ENCODE measurements around the gene BICDL2. TPM values are rescaled to one million over a fixed set of nuclear protein-coding genes. Genes with fewer than 3 reads are reported as not detected.

The BICDL2 gene
- total and polyA plus RNA-seq, 2 of the 8 experiments (the other 6 are each of a cell fraction or from before 2014, with no cell fraction given): 7.3 to 15.9 TPM

DNA sequence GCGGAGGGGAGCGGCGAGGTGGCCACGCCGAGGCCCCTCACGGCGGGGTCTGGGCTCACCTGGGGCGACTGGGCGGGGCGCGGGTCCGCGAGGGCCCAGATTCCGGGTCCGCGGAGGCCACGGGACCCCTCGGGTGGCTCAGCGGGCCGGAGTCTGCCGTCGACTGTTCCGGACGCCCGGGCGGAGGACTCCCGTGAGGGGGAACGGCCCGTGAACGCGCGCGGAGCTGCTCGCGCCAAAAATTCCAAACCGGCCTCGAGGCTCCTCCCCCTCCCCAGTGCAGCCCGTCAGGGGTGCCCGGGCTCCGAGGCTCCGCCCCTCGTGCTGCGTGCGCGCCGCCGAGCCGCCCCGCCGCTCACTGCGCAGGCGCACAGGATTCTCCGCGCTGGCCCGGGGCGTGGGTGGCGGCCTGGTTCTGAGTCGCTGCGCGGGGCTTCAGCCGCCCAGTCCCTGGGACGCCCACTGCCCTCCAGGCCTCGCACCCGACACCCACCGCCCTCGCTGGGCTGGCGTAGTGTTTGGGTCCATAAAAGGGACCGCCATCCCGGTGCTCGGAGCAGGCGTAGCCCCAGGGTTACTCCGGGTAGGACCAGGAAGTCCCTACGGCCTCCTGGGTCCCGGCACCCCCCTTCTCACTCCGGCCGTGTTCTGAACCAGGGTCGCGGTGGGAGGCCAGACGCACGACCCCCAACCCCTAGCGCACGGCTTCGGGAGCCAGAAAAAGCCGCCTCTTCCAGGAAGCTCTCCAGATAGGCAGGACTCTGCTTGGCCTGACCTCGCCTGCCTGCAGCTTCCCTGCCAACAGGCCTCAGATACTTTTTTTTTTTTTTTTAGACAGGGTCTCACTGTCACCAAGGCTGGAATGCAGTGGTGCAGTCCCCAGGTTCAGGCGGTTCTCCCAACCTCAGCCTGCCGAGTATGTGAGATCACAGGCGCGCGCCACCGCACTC lies 56.2 kb downstream of the BICDL2 start, which contains the start of gene PKMYT1:
TSS of gene PKMYT1 (minus strand) at position 220 of the 950 bp plus-strand sequence. CDS start 789 bp downstream, outside the sequence.
- H2BK12ac ChIP-seq (ENCODE audit: low read depth, low read length): peak within 1 kb of the TSS; percentile 80
- CTCF ChIA-PET (ENCODE audit: partially characterized antibody): interaction anchor here (0.5 to 3.7 kb wide), 10 partner anchors 9 to 266 kb away, joined by 3 to 27 read pairs (median 6); partner anchors contain the start of genes CLDN6 and PAQR4
- no peak within 1 kb of the TSS for H3K23ac ChIP-seq (ENCODE audit: insufficient read length)
- H3K27ac ChIP-seq (ENCODE audit: low read depth, low read length): peak within 1 kb of the TSS; percentile 91
- no peak for FAIRE-seq
- H2BK5ac ChIP-seq (ENCODE audit: low read depth, low read length): peak within 1 kb of the TSS; percentile 97
- no peak within 1 kb of the TSS for H2BK20ac ChIP-seq (ENCODE audit: low read length)
- peak within 1 kb of the TSS; percentile 98 for H4K8ac ChIP-seq (ENCODE audit: extremely low read depth, insufficient read depth, low read length)
- H3K4me2 ChIP-seq (ENCODE audit: insufficient read depth in 1 of 2, low read depth in 2 of 2, low read length in 2 of 2): peak within 1 kb of the TSS; percentile 38 to 93
- H3K18ac ChIP-seq (ENCODE audit: extremely low read depth, low read length): peak within 1 kb of the TSS; percentile 96
- no peak within 1 kb of the TSS for H2AK5ac ChIP-seq (ENCODE audit: low read depth, low read length)
- peaks cover 3 to 23% (median 14%) of the 10 kb centered on the region in 4 experiments for H3K4me1 ChIP-seq (replicated peaks in 1 of 4; ENCODE audit: control insufficient read depth in 3 of 4, insufficient read depth in 4 of 4, low read length in 3 of 4)
- peak within 1 kb of the TSS; percentile 95 for H3K56ac ChIP-seq (replicated peaks; ENCODE audit: insufficient read length, low read depth, low read length)
- WGBS, 2 experiments (ENCODE audit: extremely low coverage in 1 of 2, insufficient coverage in 1 of 2, insufficient read length in 1 of 2, insufficient replicate concordance in 2 of 2, low coverage in 1 of 2, low lambda C conversion rate in 2 of 2, missing lambda C conversion rate in 1 of 2): 5% methylated on average over 66 of the region's 91 CpGs; no CpG with 5 or more reads in 1 of the 2 experiments
- H3K36me3 ChIP-seq (ENCODE audit: control insufficient read depth in 2 of 4, insufficient read depth in 4 of 4, low read length in 3 of 4): peaks cover 4 to 16% (median 9%) of the 10 kb centered on the region in 4 experiments; a peak in 5 of 8 replicates
- no peaks in the 10 kb centered on the region; a peak in 1 of 7 replicates for H3K27me3 ChIP-seq (replicated peaks in 1 of 4; ENCODE audit: control insufficient read depth in 3 of 4, extremely low read depth in 1 of 4, insufficient read depth in 3 of 4, low read length in 3 of 4)
- H3K79me2 ChIP-seq (ENCODE audit: control insufficient read depth in 1 of 2, insufficient read depth in 2 of 2, low read length in 2 of 2): peaks cover 0 to 8% of the 10 kb centered on the region in 2 experiments; a peak in 2 of 4 replicates
- H4K20me1 ChIP-seq (replicated peaks in 1 of 2; ENCODE audit: control insufficient read depth in 1 of 2, insufficient read depth in 2 of 2, low read length in 2 of 2): peaks cover 10 to 21% of the 10 kb centered on the region in 2 experiments
- no peak within 1 kb of the TSS for H2AFZ ChIP-seq (ENCODE audit: low read length)
- peak within 1 kb of the TSS; percentile 68 to 79 (median 73) for H3K4me3 ChIP-seq (ENCODE audit: extremely low read depth in 1 of 4, insufficient read depth in 2 of 4, low read depth in 3 of 4, low read length in 4 of 4)
- peak within 1 kb of the TSS; percentile 43 for H2BK120ac ChIP-seq (replicated peaks; ENCODE audit: low read depth, low read length)
- H3K14ac ChIP-seq (ENCODE audit: insufficient read length): no peak within 1 kb of the TSS
- peaks cover 6% of the 10 kb centered on the region for H3K79me1 ChIP-seq (ENCODE audit: low read depth, low read length)
- peaks cover 12% of the 10 kb centered on the region; the same call in 1 of the 2 replicates for H3K23me2 ChIP-seq (ENCODE audit: low read depth, low read length)
- H2BK15ac ChIP-seq (ENCODE audit: low read length): peak within 1 kb of the TSS; percentile 61; the same call in 1 of the 2 replicates
- no peaks in the 10 kb centered on the region for H3K9me3 ChIP-seq (ENCODE audit: insufficient read depth in 2 of 2, low read depth in 1 of 2, low read length in 1 of 2)
- peak in 1 of 2 experiments; percentile 95 for DNase-seq (ENCODE audit: low read depth in 1 of 2, low spot score in 2 of 2)
- H3K4ac ChIP-seq (replicated peaks; ENCODE audit: insufficient read length, low read depth, low read length): peak within 1 kb of the TSS; percentile 81
- H4K5ac ChIP-seq (ENCODE audit: insufficient read length, low read depth, low read length): peak within 1 kb of the TSS; percentile 100
- H3K9ac ChIP-seq (replicated peaks in 1 of 4; ENCODE audit: extremely low read depth in 1 of 4, low read depth in 3 of 4, low read length in 3 of 4): peak within 1 kb of the TSS; percentile 57 to 93 (median 82); a peak in 6 of 7 replicates
- POLR2A ChIA-PET (ENCODE audit: partially characterized antibody): interaction anchor here (0.7 to 25.4 kb wide), 14 partner anchors 8 to 183 kb away, joined by 3 to 455 read pairs (median 6); partner anchors contain the start of genes CLDN6, CLDN9, HCFC1R1 and KREMEN2
- peak within 1 kb of the TSS; percentile 99 for H4K91ac ChIP-seq (replicated peaks; ENCODE audit: insufficient read length, low read length)
- TF ChIP-seq BACH1 (IDR thresholded peaks at IDR 0.05; ENCODE audit: low read length): peak; percentile 74; the same call in 1 of the 2 replicates
- TF ChIP-seq SUZ12 (IDR thresholded peaks at IDR 0.05; ENCODE audit: low read length): no peak
- no peak for TF ChIP-seq POU5F1 (IDR thresholded peaks at IDR 0.05; ENCODE audit: low read depth, low read length)
- peak in 1 of 2 experiments; percentile 24; a peak in 1 of 4 replicates for TF ChIP-seq HDAC2 (IDR thresholded peaks at IDR 0.05; ENCODE audit: borderline replicate concordance in 1 of 2, low read depth in 2 of 2, low read length in 2 of 2)
- no peak for TF ChIP-seq CHD1 (IDR thresholded peaks at IDR 0.05; ENCODE audit: low read depth, low read length)
- no peak for TF ChIP-seq SP4 (IDR thresholded peaks at IDR 0.05; ENCODE audit: low read length)
- no peak for TF ChIP-seq CHD2 (IDR thresholded peaks at IDR 0.05; ENCODE audit: low read length)
- TF ChIP-seq, protein P1, sequence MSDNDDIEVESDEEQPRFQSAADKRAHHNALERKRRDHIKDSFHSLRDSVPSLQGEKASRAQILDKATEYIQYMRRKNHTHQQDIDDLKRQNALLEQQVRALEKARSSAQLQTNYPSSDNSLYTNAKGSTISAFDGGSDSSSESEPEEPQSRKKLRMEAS (IDR thresholded peaks at IDR 0.05): no peak
- TF ChIP-seq RFX5 (IDR thresholded peaks at IDR 0.05; ENCODE audit: borderline replicate concordance, low read depth, low read length): no peak
- TF ChIP-seq EZH2 (IDR thresholded peaks at IDR 0.05; ENCODE audit: low read depth, low read length, severe bottlenecking): no peak

All from H1 (cell line).